ENCODE results near the gene DEAF1.

DNA sequence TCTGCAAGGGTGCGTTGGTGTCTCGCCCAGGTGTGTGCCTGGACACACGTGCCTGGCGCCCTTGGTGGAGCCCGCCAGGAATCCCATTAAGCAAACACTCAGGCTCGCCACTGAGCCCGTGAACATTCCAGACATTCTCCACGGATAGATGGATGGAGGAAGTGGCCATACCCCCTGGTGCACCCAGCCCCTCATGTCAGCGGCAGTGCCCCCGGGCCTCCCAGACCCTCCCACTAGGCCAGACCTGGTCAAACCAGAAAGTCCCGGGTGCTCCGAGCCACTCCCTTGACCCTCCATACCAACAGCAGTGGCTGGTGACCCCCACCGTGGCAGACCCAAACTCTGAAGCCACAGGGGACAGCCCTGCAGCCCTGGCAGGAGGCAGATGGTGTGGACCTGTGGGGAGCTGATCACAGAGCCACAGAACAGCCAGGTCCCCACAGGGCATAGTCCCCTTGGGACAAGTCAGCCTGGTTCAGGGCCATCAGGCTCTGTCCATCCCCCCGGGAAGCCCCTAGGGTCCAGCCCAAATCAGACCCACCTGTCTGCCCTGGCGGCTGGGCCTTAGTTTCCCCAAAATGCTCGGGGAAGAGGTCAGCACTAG, 12.9 kb upstream of the DEAF1 start:
- TF ChIP-seq REST (IDR thresholded peaks at IDR 0.05; ENCODE audit: insufficient read depth in 1 of 2, low read depth in 2 of 2, low read length in 2 of 2) (no peak), TAF1 (IDR thresholded peaks at IDR 0.05; ENCODE audit: borderline replicate concordance, insufficient read depth, low read length) (no peak), POLR2AphosphoS5 (IDR thresholded peaks at IDR 0.05; ENCODE audit: low read depth, low read length) (no peak), FOXP2 (optimal IDR thresholded peaks at IDR 0.05; ENCODE audit: borderline replicate concordance, extremely low read depth, extremely low read length, insufficient read depth) (no peak)

Data from PFSK-1 (cell line).